ENCODE measurements around the gene FOXD2.
"Not testable (repeated sequence)": the region's sequence is repeated elsewhere in the genome, so short reads cannot be mapped to it uniquely, and the experiment has no call there.

The FOXD2 gene

DNA sequence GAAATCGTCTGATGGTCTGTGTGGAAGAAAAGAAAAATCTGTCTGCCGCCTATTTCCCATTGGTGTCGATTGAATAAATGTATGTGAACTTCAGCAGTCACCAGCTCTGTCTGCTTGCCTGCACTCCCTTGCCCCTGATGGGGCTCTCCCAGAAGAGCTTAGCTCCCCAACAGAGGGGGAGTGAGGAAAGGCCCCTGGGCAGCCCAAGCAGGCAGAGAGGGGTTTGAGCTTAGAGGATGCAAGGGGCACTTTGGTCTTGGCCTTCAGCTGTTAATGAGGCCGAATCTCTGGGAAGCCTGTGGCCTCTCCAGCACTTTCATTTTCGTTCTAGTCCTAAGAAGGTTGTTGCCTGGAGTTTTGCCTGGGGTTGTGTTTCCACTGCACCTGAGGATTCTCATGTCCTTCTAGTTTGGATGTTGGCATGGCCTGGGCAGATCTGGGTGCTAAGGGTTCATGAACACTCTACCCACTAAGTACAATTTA, 2.8 kb downstream of the FOXD2 start:
- DNase-seq, result no peak

- no peak for DNase-seq
Observed at GRCh38 chr1:47441450-47442106, 3.7 kb downstream of the FOXD2 start.

- DNase-seq, result no peak
Observed at GRCh38 chr1:47442202-47442601, 4.4 kb downstream of the FOXD2 start.

GRCh38 chr1:47442842-47443529, 5.1 kb downstream of the FOXD2 start:
- DNase-seq, result no peak

GRCh38 chr1:47443530-47444296, 5.9 kb downstream of the FOXD2 start:
- no peak for DNase-seq

GRCh38 chr1:47444297-47444561, 6.4 kb downstream of the FOXD2 start:
- DNase-seq, result no peak

- DNase-seq, result no peak
Observed at GRCh38 chr1:47444562-47445465, 7.0 kb downstream of the FOXD2 start.

- no peak for DNase-seq
Observed at GRCh38 chr1:47445823-47446550, 8.1 kb downstream of the FOXD2 start.

- DNase-seq, result no peak
Observed at GRCh38 chr1:47448462-47449222, 10.8 kb downstream of the FOXD2 start.

DNA sequence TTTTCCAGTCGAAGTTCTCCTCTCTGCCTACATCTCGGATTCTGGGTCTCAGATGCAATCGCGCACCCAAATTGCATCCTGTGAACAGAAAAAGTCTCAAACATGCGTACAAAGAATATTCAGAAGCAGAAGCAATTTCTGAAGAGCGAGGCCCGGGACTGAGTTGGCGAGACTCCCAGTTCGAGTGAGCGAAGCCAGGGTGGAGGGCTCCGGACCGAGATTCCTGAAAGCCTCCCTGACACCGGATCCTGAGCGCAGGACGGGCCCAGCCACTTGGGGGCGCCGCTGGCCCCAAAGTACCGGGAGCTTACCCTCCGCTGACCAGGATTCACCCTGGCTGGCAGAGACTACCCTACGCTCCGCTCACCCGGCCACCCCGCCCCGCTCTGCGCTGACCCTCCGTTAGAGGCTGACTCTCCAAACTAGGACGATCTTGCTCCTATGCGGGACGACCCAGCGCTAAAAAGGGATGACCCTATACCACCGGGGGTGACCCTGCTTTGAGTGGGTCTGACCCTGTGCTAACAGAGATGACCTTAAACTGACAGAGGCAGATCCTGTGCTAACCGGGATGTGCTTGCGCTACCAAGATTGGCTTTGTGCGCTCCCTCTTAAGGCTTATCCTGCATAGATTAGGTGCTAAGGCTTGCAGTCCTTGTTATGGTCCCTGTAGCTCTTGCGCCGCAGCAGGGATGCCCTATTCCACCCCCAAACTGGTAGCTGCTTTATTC, 12.1 kb downstream of the FOXD2 start:
- DNase-seq, result no peak

DNA sequence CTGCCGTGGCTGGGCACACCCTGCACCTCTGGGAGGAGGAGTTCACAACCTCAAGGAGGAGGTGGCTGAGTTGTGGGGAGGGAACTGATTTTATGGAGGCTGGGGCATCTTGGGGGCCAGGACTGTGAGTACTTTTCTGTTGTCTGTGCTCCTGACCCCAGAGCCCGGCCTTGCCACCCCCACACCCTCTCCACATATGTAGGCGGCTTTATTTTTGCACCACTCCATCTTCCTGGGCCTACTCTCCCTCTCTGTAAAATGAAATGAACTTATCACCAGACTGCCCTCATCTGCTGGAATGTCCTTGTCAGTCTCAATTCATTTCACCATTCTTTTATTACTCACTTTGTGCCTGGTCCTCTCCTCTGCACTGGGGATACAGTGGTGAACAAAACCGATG, 12.8 kb downstream of the FOXD2 start:
- no peak for DNase-seq

- no peak for DNase-seq
Observed at GRCh38 chr1:47452426-47452825, 14.6 kb downstream of the FOXD2 start.

DNA sequence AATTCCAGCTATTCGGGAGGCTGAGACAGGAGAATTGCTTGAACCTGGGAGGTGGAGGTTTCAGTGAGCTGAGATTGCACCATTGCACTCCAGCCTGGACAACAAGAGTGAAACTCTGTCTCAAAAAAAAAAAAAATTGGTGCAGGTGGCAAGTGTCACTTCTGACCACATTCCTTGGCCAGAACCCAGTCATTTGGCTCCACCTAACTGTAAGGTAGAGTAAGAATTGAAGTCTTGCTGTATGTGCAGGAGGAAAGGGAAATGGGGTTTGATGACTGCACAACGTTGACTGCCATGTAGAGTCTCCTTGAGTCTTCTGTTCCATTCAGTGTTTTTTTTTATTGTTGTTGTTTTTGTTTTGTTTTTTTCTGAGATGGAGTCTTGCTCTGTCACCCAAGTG, 16.1 kb downstream of the FOXD2 start:
- DNase-seq, result not testable (repeated sequence)

DNA sequence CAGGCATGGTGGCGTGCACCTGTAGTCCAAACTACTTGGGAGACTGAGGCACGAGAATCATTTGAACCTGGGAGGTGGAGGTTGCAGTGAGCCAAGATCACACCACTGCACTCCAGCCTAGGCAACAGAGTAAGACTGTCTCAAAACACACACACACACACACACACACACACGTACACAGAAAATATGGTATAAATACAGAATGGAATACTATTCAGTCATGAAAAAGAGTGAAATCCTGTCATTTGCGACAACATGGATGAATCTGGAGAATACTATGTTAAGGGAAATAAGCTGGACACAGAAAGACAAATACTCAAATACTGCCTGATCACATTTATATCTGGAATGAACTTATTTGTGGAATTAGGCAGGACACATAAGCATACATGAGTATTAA, 18.4 kb downstream of the FOXD2 start:
- DNase-seq, result no peak

DNA sequence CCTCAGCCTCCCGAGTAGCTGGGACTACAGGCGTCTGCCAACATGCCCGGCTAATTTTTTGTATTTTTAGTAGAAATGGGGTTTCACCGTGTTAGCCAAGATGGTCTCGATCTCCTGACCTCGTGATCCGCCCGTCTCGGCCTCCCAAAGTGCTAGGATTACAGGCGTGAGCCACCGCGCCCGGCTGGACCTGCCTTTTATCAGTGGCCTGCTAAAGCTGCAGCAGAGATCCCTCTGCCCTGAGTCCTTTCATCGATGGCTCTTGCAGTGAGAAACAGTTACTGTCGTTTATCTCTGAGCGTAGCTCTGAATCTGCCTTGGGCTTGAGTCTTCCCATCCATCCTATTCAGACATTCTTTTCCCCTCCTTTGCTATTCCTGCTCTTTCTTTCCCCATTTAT, 19.7 kb downstream of the FOXD2 start:
- not testable (repeated sequence) for DNase-seq

- DNase-seq, result no peak
Observed at GRCh38 chr1:47459253-47459788, 21.5 kb downstream of the FOXD2 start.

DNA sequence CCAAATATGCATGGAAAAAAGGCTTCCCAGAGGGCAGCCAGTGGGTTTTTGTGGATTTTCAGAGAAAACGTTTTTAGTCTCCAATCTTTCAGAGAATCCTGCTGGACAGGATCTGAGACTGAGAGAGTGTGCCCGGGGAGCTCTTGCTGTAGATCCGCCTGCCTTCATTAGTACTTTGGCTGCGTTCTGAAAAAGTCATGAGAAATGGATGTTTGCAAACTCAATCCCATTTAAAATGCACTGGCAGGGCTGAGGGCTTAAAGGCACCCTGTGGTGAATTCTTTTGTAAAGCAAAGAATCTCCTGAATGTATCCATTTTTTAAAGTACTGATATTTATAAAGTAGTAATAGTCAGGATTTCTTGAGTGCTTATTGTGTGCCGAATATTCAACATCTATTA, 22.2 kb downstream of the FOXD2 start:
- no peak for DNase-seq

DNA sequence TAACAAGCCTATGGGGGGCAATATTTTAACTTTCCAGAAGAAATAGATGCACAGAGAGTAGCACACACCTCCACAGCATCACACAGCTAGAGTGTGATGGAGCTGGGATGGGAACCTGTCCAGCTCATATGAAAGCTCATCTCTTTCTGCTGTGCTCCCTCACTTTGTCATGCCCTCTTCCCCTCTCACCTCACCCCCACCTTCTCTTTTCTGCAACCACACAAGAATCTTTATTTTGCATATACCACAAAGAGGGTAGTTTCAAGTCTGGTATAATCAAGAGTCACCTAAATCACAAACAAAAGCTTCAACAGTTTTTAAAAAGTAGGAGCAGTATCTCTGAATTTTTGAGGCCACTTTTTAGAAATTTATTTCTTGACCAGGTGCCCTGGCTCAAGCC, 22.6 kb downstream of the FOXD2 start:
- DNase-seq, result no peak

GRCh38 chr1:47465605-47466004, 27.8 kb downstream of the FOXD2 start:
- DNase-seq, result no peak

DNA sequence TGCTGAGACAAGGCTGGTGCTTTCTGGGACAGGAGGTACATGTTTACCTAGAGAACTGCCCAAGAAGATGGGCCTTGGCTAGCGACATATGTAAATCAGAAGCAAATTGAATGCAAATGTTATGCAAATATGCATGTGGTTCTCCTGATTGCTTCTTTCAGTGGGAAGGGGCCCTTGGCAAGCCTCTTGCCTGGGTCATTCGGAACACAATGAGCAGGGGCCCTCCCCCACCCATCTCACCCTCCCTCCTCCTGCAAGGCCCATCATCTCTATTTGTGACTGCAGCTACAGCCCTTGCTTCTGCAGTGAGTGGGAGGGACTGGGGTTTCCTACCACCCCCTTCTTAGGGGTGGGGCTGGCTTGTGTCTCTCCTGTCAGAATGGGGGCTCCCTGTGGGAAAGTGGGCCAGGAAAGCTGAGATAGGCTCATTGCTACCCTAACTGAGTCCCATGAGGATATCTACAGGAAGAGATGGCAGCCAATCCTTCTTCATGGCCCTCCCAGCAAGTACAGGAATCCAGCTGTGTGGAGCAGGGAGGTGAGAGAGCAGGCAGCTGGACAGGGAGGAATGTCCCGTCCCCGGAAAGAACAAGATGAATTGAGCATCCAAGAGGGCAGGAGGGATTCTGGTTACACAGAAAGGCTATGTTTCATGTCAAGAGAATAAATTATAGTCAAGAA, 31.0 kb downstream of the FOXD2 start:
- DNase-seq, result no peak

Measured in fibroblast of upper back skin (primary cell).